Body of pancreas (tissue), 4 donors: ENCODE measurements around the gene EBF4.

Experiments
- POLR2A ChIP-seq, 3 donors: fragments of 450-650 bp; IDR thresholded peaks; one replicate each; pipeline ENCODE4 v1.6.1; 2016; ENCODE audit warnings: antibody characterized with exemption in 3 of 3, mild to moderate bottlenecking in 2 of 3
- TF ChIP-seq, protein P1 (sequence below), 7 experiments: fragments of 450-650 bp in 4 of 7; fragments of 200-600 bp in 3 of 7; sonication (generic) in 3 of 7; IDR thresholded peaks; one replicate each; pipeline ENCODE4 v1.5.1; 2016 to 2019; ENCODE audit warnings: antibody characterized with exemption in 7 of 7

DNA sequence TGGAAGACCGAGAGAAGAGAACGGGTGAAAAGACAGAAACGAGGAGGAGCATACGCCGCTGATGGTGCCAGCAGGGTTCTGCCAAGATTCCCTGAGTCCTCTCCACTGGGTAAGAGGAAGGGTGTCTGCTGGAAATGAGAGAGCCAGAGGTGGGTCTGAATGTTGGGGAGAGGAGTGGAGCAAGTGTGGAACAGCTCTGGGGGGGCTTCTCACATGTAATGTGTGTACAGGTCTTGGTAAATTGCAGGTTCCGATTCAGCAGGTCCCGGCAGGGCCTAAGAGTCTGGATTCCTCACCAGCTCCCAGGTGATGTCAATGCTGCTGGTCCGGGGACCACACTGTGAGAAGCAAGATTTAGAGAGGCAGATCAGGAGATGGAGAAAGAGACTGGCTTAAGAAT is 1.5 kb upstream of the EBF4 start:
- TF ChIP-seq, protein P1, sequence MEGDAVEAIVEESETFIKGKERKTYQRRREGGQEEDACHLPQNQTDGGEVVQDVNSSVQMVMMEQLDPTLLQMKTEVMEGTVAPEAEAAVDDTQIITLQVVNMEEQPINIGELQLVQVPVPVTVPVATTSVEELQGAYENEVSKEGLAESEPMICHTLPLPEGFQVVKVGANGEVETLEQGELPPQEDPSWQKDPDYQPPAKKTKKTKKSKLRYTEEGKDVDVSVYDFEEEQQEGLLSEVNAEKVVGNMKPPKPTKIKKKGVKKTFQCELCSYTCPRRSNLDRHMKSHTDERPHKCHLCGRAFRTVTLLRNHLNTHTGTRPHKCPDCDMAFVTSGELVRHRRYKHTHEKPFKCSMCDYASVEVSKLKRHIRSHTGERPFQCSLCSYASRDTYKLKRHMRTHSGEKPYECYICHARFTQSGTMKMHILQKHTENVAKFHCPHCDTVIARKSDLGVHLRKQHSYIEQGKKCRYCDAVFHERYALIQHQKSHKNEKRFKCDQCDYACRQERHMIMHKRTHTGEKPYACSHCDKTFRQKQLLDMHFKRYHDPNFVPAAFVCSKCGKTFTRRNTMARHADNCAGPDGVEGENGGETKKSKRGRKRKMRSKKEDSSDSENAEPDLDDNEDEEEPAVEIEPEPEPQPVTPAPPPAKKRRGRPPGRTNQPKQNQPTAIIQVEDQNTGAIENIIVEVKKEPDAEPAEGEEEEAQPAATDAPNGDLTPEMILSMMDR (IDR thresholded peaks at IDR 0.05) = no peak
- no peak for TF ChIP-seq POLR2A (IDR thresholded peaks at IDR 0.05)
